ENCODE results near the gene NF1.

DNA sequence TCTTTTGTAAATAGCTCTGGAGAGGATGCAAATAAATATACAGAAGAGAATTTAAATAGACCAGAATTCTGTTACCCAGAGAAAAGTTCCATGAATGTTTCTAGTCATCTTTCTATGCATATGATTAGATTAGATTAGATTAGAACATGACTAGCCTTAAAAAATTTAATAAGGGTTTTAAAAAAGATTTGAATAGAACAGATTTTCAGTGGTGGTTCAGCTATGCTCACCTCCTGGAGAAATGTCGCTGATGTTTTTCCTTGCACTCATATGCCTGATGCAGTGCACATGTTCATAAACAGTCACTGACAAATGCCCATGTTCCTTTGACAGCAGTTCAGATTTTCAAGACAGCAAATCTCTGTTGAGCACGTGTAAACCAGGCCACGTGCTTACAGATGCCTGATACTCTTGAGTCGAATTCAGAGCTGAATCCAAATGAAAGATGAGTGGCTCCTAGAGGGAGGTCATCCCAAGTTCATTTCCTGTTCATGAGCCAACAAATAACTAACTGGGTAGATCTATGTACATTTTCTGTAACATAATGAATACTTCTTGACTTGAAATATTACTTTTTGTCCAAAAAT lies 276.8 kb downstream of the NF1 start:
- TF ChIP-seq, protein P1, sequence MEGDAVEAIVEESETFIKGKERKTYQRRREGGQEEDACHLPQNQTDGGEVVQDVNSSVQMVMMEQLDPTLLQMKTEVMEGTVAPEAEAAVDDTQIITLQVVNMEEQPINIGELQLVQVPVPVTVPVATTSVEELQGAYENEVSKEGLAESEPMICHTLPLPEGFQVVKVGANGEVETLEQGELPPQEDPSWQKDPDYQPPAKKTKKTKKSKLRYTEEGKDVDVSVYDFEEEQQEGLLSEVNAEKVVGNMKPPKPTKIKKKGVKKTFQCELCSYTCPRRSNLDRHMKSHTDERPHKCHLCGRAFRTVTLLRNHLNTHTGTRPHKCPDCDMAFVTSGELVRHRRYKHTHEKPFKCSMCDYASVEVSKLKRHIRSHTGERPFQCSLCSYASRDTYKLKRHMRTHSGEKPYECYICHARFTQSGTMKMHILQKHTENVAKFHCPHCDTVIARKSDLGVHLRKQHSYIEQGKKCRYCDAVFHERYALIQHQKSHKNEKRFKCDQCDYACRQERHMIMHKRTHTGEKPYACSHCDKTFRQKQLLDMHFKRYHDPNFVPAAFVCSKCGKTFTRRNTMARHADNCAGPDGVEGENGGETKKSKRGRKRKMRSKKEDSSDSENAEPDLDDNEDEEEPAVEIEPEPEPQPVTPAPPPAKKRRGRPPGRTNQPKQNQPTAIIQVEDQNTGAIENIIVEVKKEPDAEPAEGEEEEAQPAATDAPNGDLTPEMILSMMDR (IDR thresholded peaks at IDR 0.05 in 4 of 5, conservative IDR thresholded peaks at IDR 0.05 in 1 of 5), result no peak
- TF ChIP-seq POLR2A (IDR thresholded peaks at IDR 0.05), result no peak
